ENCODE results near the gene AP3S2.
"Not testable (repeated sequence)": the region's sequence is repeated elsewhere in the genome, so short reads cannot be mapped to it uniquely, and the experiment has no call there.

The AP3S2 gene

DNA sequence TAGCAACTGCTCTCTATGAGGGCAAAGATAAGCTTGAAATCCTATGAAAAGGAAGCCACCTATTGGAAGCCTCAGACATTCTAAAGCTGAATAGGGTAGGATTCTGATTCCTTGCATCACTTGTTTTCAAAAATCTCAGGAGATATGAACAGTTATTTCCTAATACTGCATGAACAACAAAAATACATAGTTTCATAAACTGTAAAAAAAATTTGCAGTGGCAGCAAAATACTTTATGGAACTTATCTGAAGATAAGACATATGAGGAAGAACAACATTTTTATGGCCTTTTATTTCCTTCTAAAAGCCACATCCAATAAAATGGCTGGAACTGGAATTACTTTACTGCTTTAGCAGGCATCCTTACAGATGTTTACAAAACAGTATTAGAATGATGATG is 29.9 kb downstream of the AP3S2 start:
- DNase-seq = no peak

DNA sequence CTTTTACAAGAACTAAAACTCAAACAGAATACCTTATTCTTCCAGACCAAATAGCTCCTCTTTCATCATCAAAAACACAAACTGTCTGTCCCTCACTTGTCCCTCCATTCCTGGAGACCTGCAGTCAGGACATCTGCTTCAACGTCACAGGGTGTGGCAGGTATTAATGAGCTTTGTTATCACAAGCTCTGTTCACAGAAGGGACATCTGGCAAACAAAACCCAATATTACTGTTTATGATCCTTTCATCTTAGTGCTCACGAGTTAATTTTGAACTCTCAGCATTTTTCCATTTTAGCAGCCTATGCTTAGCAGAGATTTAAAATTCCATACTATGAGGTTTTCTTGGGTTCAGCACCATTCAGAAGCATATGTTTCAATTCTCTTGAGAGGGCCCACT is 32.9 kb downstream of the AP3S2 start:
- DNase-seq = no peak

- DNase-seq = no peak
These were observed 33.4 kb downstream of the AP3S2 start for GRCh38 chr15:89860431-89860830.

DNA sequence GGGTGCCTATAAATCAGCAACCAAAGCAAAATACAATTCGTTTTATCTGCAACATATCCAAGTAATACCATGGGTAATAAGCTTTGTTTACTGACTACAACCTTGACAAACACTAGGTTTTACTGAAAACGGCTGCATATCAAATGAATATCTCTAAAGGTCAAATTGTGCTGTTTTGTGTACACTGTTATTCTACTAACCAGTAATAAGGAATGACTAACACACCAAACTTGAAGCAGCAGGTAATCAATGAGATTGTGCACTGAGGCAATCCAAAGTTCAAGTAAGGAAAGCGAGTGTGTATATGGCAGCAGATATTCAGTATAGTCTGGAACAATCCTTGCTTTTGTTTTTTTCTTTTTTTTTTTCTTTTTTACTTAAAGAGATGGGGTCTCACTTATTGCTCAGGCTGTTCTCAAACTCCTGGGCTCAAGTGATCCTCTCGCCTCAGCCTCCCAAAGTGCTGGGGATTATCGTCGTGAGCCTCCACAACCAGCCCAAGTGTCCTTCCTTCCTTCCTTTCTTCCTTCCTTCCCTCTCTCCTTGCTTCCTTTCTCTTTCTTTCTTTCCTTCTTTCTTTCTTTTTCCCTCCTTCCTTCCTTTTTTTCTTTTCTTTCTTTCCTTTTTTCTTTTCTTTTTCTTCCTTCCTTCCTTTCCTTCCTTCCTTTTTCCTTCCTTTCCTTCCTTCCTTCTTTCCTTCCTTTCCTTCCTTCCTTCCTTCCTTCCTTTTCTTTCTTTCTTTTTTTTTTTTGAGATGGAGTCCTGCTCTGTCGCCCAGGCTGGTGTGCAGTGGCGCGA is 34.9 kb downstream of the AP3S2 start:
- DNase-seq = no peak

DNA sequence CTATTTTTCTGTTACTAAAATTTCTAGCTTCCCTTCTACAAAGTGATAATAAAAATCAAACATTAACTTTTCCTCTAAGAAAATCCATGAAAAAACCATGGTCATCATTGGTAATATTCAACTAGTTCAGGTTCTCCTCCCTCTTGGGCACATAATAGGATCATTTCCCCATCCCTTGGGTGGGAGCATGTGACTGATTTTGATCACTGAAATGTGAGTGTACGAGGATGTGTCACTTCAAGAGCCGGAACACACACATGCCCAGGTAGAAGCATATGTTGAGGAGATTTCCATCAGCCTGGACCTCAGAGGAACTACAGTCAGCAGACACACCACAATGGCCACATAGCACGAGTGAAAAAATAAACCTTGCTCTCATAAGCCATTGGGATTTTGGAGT is 36.1 kb downstream of the AP3S2 start:
- no peak for DNase-seq

- DNase-seq = no peak
These were observed 37.8 kb downstream of the AP3S2 start for GRCh38 chr15:89855948-89856347.

GRCh38 chr15:89854863-89855262 is 38.9 kb downstream of the AP3S2 start:
- not testable (repeated sequence) for DNase-seq

DNA sequence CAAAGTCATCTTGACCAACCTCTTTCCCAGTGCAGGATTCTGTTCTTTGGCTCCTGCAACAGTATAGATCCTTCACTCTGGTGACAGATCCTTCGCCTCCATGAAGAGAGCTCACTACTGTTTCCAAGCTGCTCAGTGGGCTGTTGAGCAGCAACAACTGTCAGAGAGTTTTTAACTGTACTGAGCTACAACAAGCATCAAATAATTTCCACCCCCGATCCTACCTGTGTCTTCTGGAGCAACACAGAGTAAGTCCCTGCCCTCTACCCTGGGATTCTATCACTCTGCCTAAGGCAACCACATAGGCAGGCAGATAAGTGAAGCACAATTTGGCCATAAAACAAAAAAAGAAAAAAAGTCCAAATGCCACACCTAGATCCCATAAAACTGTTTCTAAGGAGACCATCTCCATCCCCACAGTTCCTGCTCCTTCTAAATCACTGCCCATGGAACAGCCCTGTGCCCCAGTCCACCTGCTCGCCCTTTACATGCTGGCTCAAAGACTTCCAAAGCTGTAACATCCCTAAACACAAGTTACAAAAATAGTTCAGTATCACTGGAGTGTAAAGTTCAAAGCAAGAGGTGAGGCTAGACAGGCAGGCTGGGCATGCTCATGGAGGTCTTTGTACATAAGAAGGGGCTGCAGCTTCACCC is 41.3 kb downstream of the AP3S2 start:
- no peak for DNase-seq

- no peak for DNase-seq
These were observed 42.0 kb downstream of the AP3S2 start for GRCh38 chr15:89851673-89852341.

DNA sequence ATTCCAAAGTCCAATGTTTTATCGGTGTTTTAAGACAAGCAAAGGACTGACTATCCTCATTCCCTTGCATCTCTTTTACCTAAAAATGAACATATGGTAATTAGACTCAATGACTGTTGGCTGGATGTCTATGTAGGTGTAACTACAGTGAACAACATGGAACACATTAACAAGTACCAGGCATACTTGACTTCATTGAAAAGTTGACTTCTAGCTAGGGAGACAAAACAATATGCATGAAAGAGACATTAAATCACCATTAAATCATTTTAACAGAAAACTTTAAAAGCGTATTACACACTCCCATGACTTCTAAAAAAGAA is 44.9 kb downstream of the AP3S2 start:
- no peak for DNase-seq

GRCh38 chr15:89847101-89847500 is 46.7 kb downstream of the AP3S2 start:
- DNase-seq = no peak

DNA sequence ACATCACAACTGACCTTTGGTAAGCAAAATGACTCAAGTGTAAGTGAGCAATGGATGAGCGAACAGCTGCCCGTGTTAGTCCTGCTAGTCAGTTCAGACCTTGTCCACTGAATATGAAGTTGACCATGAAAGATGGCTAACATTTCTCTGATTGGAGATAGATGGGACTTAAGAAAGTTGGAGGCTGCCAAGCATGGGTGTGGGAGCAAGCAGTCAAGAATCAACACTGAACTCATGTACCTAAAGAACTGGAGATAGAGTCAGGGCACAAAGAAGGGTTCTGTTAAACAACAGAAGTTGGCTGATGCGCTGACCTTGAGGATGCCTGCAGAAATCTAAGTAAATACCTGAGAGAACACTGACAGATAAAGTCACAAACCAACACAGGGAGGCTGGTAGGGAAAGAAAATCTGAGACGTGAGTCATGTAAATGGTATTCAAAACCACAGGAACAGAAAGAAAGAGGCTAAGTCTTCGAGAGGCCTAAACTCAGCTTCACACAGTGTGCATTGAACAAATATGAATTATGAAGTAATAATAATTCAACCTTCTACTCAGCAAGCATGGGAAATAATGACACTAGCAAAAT is 48.4 kb downstream of the AP3S2 start:
- no peak for DNase-seq

DNA sequence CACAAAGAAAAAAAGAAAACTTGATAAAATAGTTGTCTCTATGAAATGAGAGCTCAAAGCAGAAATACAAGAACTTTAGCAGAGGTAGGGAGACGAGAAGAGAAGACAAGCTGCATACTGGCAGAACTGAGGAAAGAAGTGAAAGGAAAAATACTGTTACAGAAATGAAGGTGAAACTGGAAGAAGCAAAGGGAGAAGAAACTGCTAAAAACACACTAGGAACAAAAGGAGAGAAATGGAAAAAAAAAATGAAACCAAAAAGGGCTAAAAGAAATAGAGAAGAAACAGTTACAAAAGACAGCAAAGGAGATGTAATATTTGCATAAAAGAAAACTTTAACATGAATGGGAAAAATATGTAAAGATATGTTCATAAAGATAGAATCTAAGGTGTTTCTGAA is 51.8 kb downstream of the AP3S2 start:
- DNase-seq = no peak

DNA sequence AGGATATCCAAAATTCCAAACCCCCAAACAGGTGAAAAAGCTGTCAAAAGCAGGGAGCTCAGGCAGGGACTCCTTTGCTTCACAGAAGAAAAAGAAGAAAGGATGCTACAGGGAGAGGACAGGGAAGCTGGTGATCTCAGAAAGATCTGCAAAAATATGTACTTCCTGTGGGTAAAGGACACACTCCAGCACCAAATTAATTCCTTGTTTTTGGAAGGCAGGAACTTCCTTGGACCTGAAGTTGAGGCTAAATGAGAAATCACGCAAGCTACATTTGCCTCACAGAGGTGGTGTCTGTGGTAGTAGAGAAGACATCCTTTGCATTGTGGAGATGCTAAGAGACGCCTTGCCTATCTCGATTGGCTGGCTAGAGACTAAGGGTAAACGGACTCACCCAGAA is 52.5 kb downstream of the AP3S2 start:
- no peak for DNase-seq

- no peak for DNase-seq
These were observed 54.5 kb downstream of the AP3S2 start for GRCh38 chr15:89839167-89839810.

GRCh38 chr15:89837830-89838178 is 56.0 kb downstream of the AP3S2 start:
- no peak for DNase-seq

DNA sequence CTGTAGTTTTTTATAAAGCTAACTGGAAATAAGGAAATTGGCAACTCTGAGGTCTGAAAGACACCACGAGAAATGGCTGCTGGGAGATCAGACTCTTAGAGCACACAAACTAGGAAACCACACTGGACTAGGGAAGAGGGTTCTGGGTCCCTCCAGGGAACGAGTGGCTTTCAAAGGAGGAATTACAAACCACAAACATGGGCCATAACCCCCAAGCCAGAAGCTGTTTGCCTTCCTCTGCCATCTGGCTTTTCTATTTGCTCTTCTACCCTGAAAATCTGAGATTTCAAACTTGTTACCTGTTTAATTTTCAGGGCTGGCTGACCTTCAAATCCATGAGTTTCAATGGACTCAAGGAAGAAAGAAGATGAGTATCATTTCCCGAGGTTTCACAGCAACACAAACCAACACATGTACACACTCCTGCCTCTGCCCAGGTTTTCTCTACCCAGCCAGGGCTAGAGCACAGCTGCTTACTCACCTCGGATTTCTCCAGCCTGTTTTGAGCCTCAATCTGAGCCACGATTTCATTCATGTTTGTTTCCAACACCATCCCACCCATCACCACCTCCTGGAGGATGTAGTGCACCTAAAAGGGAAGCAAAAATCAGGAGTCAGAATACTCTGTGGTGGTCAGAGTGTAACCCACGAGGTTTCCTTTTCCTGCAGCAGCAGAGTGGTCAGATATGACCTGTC is 56.5 kb downstream of the AP3S2 start:
- DNase-seq = no peak

- DNase-seq = no peak
These were observed 57.3 kb downstream of the AP3S2 start for GRCh38 chr15:89836267-89837133.

- DNase-seq = no peak
These were observed 58.6 kb downstream of the AP3S2 start for GRCh38 chr15:89835176-89835564.

GRCh38 chr15:89834465-89835175 is 59.2 kb downstream of the AP3S2 start:
- not testable (repeated sequence) for DNase-seq

- DNase-seq = no peak
These were observed 59.8 kb downstream of the AP3S2 start for GRCh38 chr15:89833966-89834365.
